Measurements from ENCODE around the gene PLAC1. TPM values are rescaled to one million over a fixed set of nuclear protein-coding genes. Genes with fewer than 3 reads are reported as not detected.

Gene PLAC1
- total RNA-seq, 1 experiment from 2014 or later: 2.6 TPM

DNA sequence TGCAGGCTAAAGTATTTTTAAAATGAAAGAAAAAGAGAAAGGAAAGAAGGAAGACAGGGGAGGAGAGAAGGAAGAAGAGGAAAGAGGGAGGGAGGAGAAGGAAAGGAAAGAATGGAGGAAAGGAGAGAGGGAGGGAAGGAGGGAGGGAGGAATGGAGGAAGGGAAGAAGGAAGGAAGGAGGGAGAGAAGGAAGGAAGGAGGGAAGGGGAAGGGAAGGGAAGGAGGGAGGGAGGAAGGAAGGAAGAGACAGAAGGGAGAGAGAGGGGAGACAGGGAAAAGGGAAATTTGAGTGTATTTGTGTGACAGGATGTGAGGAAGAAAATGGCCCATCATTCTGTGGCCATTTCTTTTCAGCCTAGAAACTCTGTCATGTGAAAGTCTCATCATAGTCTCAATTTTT is 14.9 kb upstream of the PLAC1 start:
- DNase-seq: no peak
- Histone ChIP-seq H2AFZ (ENCODE audit: low read length) (no peak overlapping the region), H3F3A (ENCODE audit: low read length, unreplicated experiment) (no peaks in the 10 kb centered on the region), H3K36me3 (ENCODE audit: low read depth, low read length) (no peaks in the 10 kb centered on the region), H3K27me3 (ENCODE audit: low read length) (no peaks in the 10 kb centered on the region), H3K4me1 (ENCODE audit: insufficient read depth, low read length) (peaks cover 52% of the 10 kb centered on the region), H3K79me2 (ENCODE audit: low read length) (no peaks in the 10 kb centered on the region), H3K27ac (ENCODE audit: low read length) (no peak overlapping the region), H4K20me1 (ENCODE audit: low read length) (no peaks in the 10 kb centered on the region), H3K4me2 (ENCODE audit: low read length) (no peak overlapping the region), H3K9ac (ENCODE audit: low read length) (no peak overlapping the region), H3K4me3 (ENCODE audit: low read length) (no peak overlapping the region), H3K9me3 (ENCODE audit: low read length) (no peaks in the 10 kb centered on the region), H3K9me2 (replicated peaks; ENCODE audit: low read length) (no peaks in the 10 kb centered on the region)
- no TSS peak for BruUV-seq (replicated peaks)
- ChIA-PET CTCF (no interaction called here), POLR2A (ENCODE audit: unreplicated experiment) (no interaction called here)
- TF ChIP-seq, protein P1, sequence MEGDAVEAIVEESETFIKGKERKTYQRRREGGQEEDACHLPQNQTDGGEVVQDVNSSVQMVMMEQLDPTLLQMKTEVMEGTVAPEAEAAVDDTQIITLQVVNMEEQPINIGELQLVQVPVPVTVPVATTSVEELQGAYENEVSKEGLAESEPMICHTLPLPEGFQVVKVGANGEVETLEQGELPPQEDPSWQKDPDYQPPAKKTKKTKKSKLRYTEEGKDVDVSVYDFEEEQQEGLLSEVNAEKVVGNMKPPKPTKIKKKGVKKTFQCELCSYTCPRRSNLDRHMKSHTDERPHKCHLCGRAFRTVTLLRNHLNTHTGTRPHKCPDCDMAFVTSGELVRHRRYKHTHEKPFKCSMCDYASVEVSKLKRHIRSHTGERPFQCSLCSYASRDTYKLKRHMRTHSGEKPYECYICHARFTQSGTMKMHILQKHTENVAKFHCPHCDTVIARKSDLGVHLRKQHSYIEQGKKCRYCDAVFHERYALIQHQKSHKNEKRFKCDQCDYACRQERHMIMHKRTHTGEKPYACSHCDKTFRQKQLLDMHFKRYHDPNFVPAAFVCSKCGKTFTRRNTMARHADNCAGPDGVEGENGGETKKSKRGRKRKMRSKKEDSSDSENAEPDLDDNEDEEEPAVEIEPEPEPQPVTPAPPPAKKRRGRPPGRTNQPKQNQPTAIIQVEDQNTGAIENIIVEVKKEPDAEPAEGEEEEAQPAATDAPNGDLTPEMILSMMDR (conservative IDR thresholded peaks at IDR 0.05; ENCODE audit: low read depth, low read length): no peak
- ATAC-seq: no peak
- intact Hi-C loops (cut with micrococcal nuclease): no loop called here

DNA sequence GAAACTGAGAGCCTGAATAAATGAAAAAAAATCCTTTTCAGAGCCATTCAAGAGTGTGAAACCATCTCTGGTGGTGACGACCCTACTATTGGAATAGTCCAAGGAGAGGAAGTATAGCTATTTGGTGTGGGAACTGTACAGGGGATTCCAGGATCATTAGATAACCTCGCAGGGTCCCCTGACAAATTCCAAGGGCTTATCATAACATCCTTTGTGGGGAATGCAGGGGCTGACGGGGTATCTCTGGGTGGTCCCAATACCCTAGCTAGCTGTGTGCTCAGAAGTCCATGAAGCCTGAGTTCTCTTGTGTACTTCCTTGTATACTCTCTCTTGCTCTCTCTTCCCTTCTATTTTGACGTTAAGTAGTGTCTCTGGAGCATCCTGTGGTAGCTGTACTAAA is 13.8 kb upstream of the PLAC1 start:
- Histone ChIP-seq H3K9me3 (ENCODE audit: low read length) (no peaks in the 10 kb centered on the region), H3K36me3 (ENCODE audit: low read depth, low read length) (no peaks in the 10 kb centered on the region), H4K20me1 (ENCODE audit: low read length) (no peaks in the 10 kb centered on the region), H3K9me2 (replicated peaks; ENCODE audit: low read length) (no peaks in the 10 kb centered on the region), H3K4me1 (ENCODE audit: insufficient read depth, low read length) (peaks cover 52% of the 10 kb centered on the region), H3K79me2 (ENCODE audit: low read length) (no peaks in the 10 kb centered on the region), H3K27me3 (ENCODE audit: low read length) (no peaks in the 10 kb centered on the region), H3F3A (ENCODE audit: low read length, unreplicated experiment) (no peaks in the 10 kb centered on the region), H3K9ac (ENCODE audit: low read length) (no peak overlapping the region), H3K27ac (ENCODE audit: low read length) (peak overlapping the region; percentile 94), H2AFZ (ENCODE audit: low read length) (no peak overlapping the region), H3K4me3 (ENCODE audit: low read length) (no peak overlapping the region), H3K4me2 (ENCODE audit: low read length) (no peak overlapping the region)
- DNase-seq (no peak), ATAC-seq (no peak)
- POLR2A ChIA-PET (ENCODE audit: unreplicated experiment): no interaction called here
- CTCF ChIA-PET: no interaction called here
- TF ChIP-seq EZH2phosphoT487 (IDR thresholded peaks at IDR 0.05; ENCODE audit: borderline replicate concordance, low read length): no peak
- TF ChIP-seq, protein P1 (conservative IDR thresholded peaks at IDR 0.05; ENCODE audit: low read depth, low read length): no peak
- no peak for TF ChIP-seq EZH2 (IDR thresholded peaks at IDR 0.05; ENCODE audit: low read length, unreplicated experiment)
- intact Hi-C loops (cut with micrococcal nuclease): no loop called here
- no TSS peak for BruUV-seq (replicated peaks)

DNA sequence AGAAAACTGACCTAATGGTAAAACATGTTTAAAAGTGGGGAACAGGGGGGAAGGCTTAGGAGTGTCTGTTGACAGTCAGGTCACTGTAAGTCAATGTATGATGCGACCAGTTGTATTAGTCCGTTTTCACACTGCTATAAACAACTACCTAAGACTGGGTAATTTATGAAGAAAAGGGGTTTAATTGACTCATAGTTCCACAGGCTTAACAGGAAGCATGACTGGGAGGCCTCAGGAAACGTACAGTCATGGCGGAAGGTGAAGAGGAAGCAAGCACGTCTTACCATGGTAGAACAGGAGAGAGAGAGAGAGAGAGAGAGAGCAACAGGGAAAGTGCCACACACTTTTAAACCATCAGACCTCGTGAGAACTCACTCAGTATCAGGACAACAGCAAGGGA is 13.0 kb upstream of the PLAC1 start:
- Histone ChIP-seq H3F3A (ENCODE audit: low read length, unreplicated experiment) (no peaks in the 10 kb centered on the region), H3K4me2 (ENCODE audit: low read length) (peak overlapping the region; percentile 78), H4K20me1 (ENCODE audit: low read length) (no peaks in the 10 kb centered on the region), H3K9ac (ENCODE audit: low read length) (peak overlapping the region; percentile 54), H3K27me3 (ENCODE audit: low read length) (no peaks in the 10 kb centered on the region), H3K36me3 (ENCODE audit: low read depth, low read length) (no peaks in the 10 kb centered on the region), H3K4me3 (ENCODE audit: low read length) (no peak overlapping the region), H3K4me1 (ENCODE audit: insufficient read depth, low read length) (peaks cover 44% of the 10 kb centered on the region), H3K9me2 (replicated peaks; ENCODE audit: low read length) (no peaks in the 10 kb centered on the region), H3K79me2 (ENCODE audit: low read length) (no peaks in the 10 kb centered on the region), H2AFZ (ENCODE audit: low read length) (peak overlapping the region; percentile 37; the same call in 1 of the 2 replicates), H3K27ac (ENCODE audit: low read length) (peak overlapping the region; percentile 94), H3K9me3 (ENCODE audit: low read length) (no peaks in the 10 kb centered on the region)
- TF ChIP-seq, protein P1 (conservative IDR thresholded peaks at IDR 0.05; ENCODE audit: low read depth, low read length): no peak
- TF ChIP-seq EZH2 (IDR thresholded peaks at IDR 0.05; ENCODE audit: low read length, unreplicated experiment): no peak
- no peak for TF ChIP-seq EZH2phosphoT487 (IDR thresholded peaks at IDR 0.05; ENCODE audit: borderline replicate concordance, low read length)
- ChIA-PET POLR2A (ENCODE audit: unreplicated experiment) (no interaction called here), CTCF (no interaction called here)
- ATAC-seq (no peak), DNase-seq (peak; percentile 55)
- no TSS peak for BruUV-seq (replicated peaks)
- intact Hi-C loops (cut with micrococcal nuclease): no loop called here
